Stimulated activated CD4-positive, alpha-beta T cell treated with anti-CD3 and anti-CD28 coated beads, Interleukin-4, amount 100 ng/mL, for 4 hours (primary cell): ENCODE measurements around the gene USF1.

ENCODE experiments used
- DNase-seq, 2 experiments: peaks; one replicate each; pipeline ENCODE4 v3.0.0-alpha.2; 2020

USF1 gene, protein sequence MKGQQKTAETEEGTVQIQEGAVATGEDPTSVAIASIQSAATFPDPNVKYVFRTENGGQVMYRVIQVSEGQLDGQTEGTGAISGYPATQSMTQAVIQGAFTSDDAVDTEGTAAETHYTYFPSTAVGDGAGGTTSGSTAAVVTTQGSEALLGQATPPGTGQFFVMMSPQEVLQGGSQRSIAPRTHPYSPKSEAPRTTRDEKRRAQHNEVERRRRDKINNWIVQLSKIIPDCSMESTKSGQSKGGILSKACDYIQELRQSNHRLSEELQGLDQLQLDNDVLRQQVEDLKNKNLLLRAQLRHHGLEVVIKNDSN

GRCh38 chr1:161045736-161046604 is at the start of gene USF1:
Gene USF1, minus strand, starts transcription at chr1:161045977. Its CDS starts 2,702 bp downstream, at chr1:161043275.
- peak; percentile 84 to 91 for DNase-seq

DNA sequence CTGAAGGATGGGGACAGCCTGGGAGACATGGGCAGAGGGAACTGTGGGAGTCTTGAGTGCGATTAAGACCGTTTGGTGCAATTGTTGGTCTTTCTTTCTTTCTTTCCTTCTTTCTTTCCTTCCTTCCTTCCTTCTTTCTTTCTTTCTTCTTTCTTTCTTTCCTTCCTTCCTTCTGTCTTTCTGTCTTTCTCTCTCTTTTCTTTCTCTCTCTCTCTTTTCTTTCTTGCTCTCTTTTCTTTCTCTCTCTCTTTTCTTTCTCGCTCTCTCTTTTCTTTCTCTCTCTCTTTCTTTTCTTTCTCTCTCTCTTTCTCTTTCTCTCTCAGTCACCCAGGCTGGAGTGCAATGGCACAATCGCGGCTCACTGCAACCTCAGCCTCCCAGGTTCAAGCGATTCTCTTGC is 49.5 kb upstream of the USF1 start:
- no peak for DNase-seq

GRCh38 chr1:161094481-161094880 is 48.7 kb upstream of the USF1 start:
- DNase-seq: no peak

GRCh38 chr1:161092621-161093028 is 46.8 kb upstream of the USF1 start:
- peak; percentile 43 to 80 for DNase-seq

DNA sequence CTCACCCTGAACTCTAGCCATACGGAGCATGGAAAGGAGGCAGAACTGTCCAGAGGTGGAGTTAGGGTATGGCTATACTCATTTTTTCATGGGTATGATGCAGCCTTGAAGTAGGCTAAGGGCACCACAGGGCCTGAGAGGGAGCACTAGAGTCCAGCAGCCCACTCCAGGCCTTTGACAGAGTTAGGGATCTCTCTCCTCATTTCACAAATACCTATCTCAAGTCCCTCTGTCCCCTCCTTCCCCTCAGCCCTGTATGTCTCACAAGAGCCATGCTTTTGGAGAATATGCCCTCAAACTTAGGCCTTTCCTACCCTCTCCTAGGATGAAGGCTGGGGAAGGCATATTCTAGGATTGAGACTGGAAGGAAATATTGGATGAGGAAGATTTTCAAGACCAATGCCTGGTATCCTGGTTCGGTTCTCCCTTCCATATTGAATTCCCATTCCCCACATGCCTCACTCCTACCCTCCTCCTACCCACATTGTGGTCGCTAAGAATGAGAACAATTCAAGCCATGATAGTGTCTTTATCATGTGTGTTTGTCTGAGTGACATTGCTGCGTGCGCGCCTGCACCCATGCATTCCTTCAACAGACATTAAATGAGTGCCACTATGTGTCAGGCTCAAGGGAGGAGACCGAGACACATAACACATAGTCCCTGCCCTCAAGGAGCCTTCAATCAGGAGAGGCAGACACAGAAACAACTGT is 46.2 kb upstream of the USF1 start:
- DNase-seq: no peak

- no peak for DNase-seq
Measured at GRCh38 chr1:161091093-161091492, 45.3 kb upstream of the USF1 start.

DNA sequence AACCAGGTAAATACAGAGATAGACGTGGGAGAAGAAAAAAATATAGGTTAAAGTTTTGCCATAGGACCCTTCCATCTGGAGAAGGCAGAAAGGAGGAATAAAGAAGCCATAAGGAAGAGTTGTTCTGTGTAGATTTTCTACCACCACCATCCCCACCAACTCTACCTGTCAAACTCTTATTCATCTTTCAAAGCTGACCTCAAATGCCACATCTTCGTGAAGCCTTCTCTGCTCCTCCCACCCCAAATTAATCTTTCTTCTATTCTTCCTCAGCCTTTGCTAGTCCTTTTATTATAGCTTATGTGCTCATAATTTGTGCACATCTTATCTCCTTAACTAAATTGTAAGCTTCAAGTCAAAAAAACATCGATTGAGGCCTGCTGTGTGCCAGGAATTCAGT is 44.8 kb upstream of the USF1 start:
- no peak for DNase-seq

GRCh38 chr1:161089938-161090337 is 44.2 kb upstream of the USF1 start:
- no peak for DNase-seq

GRCh38 chr1:161089251-161089924 is 43.6 kb upstream of the USF1 start, which contains the start of gene NECTIN4:
Gene NECTIN4, minus strand, starts transcription at chr1:161089558. Its CDS starts 262 bp downstream, at chr1:161089296.
- DNase-seq: no peak

DNA sequence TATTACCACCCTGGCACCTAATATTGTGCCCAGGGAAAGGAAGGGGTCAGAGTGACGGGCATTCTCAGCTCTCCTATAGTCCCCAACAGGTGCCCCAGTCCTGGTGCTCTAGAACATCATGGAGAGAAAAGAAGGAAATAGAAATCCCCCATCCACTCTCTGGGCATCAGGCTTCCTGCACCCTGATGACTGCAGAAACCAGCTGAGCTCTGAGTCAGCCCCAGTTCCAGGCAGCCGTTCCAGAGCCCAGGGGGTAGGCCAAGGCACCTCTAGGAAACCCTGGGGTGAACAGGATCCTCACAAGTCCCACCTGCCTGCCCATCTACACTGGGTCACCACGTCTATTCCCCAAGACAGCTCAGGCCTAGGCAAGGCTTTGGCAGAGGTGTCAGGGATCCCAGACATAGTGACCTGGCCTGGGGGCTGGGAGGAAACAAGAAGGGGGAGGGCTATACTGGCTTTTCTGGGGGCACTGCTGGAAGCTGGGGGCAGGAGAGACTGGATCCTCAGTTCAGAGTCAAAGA is 42.9 kb upstream of the USF1 start:
- DNase-seq: no peak

DNA sequence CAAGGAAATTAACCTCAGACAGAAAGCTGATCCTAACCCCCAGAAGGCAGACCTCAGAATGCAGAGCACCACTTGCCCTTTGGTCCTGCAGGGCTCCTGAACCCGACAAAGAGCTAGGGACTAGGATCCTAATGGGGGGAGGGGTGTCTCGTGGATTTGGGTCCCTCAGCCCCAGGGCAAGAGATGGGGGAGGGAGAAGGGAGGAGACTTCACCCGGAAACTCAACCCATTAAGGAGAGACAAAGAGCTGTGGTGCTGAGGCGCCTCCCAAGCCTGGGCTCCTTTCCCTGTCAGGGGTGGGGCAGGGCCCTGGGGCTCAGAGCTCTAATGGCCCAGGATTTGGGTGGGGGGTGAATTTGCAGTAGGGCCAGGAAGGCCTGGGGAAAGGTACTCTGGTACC is 40.7 kb upstream of the USF1 start:
- DNase-seq: no peak

GRCh38 chr1:161085165-161085564 is 39.4 kb upstream of the USF1 start:
- no peak for DNase-seq

DNA sequence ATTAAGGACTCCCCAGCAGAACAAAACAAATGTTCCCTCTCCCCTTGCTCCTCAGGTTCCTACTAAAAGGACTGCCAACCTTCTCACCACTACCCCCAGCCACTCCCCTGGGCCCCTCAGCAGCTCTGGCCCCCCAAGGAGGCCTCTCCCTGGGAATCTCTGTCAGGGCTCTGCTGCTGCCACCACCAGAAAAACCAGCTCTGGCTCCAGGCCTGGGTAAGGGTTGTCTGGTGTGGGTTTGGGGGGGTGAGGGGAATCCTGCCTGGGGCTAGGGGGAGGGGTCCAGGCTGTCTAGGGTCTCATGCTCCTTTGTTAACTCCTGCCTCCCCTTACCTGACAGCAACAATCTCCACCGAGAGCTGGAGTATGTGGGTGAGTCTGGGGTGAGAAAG is 38.8 kb upstream of the USF1 start:
- DNase-seq: no peak

GRCh38 chr1:161083748-161084596 is 38.2 kb upstream of the USF1 start:
- DNase-seq: no peak

DNA sequence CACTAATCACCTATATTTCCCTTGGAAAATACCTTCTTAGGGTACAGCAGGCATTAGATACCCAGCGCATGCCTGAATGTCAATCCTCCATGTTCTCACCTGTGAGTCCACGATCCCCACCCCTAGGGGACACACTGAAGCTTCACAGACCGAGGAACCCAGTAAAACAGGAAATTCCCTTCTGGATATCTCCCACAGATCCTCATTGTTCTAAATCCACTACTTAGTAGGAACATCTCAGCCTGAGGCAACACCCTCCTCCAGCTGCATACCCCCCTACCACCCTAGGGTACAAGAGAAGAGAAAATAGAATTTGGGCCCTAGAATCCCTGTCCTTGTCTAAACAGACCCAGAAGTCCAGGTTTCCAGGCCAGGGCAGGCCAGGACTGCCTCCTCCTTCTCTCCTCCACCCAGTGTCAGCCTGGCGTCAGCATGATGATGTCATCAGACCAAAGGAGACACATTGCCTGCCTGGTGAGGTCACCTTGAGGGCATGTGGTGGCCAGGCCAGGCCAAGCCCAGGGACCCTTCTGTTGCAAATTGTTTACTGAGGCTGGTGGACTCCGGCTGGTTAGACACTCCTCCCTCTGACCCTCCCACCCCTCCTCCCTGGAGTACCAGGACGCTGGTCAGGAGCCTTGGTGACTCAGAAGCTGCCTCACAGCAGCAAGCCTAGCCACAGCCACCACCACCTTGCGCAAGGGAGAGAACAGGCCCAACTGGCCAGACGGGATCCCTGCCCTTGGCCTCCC is 37.4 kb upstream of the USF1 start:
- DNase-seq: no peak

DNA sequence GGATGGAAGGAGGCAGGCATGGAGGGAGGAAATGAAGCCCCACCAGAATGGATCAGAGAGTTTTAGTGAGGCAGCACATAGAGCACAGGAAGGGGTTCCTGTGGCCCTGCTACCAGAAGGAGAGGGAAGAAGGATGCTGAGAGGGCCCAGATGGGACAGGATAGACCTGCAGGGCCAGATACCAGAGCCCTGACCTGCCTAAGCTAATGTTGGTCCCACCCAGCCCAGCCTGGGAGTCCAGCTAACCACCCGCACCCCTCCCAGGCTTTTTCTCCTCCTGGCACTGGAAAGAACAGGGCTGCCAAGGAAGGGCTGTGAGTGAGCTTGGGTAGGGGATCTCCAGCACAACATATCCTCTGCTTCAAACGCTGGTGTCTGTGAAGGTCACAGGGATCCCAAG is 36.7 kb upstream of the USF1 start:
- DNase-seq: no peak

- no peak for DNase-seq
Measured at GRCh38 chr1:161081519-161081918, 35.7 kb upstream of the USF1 start.

- no peak for DNase-seq
Measured at GRCh38 chr1:161080441-161081405, 34.9 kb upstream of the USF1 start.

- no peak for DNase-seq
Measured at GRCh38 chr1:161079436-161080110, 33.8 kb upstream of the USF1 start.
